ENCODE data around the gene SLC30A2.
A peak's percentile ranks its signal among the peaks of the same experiment; 100 is the strongest.

- TF ChIP-seq CTCF (IDR thresholded peaks at IDR 0.05; ENCODE audit: low read length) (peak; percentile 93), EZH2 (optimal IDR thresholded peaks at IDR 0.05; ENCODE audit: low read depth, low read length) (no peak)
These were observed 47.8 kb downstream of the SLC30A2 start, which contains the start of gene PAFAH2 for GRCh38 chr1:25997828-25998761.

Measured in MM.1S (cell line).